ENCODE results near the gene EXOSC10.

GRCh38 chr1:11055676-11056075, 44.0 kb downstream of the EXOSC10 start:
- TF ChIP-seq POLR2A (IDR thresholded peaks at IDR 0.05): no peak
- TF ChIP-seq, protein P1, sequence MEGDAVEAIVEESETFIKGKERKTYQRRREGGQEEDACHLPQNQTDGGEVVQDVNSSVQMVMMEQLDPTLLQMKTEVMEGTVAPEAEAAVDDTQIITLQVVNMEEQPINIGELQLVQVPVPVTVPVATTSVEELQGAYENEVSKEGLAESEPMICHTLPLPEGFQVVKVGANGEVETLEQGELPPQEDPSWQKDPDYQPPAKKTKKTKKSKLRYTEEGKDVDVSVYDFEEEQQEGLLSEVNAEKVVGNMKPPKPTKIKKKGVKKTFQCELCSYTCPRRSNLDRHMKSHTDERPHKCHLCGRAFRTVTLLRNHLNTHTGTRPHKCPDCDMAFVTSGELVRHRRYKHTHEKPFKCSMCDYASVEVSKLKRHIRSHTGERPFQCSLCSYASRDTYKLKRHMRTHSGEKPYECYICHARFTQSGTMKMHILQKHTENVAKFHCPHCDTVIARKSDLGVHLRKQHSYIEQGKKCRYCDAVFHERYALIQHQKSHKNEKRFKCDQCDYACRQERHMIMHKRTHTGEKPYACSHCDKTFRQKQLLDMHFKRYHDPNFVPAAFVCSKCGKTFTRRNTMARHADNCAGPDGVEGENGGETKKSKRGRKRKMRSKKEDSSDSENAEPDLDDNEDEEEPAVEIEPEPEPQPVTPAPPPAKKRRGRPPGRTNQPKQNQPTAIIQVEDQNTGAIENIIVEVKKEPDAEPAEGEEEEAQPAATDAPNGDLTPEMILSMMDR (IDR thresholded peaks at IDR 0.05): no peak
